HuH-7 (cell line): ENCODE data around the gene EYA4.
"Not testable (repeated sequence)": the region's sequence is repeated elsewhere in the genome, so short reads cannot be mapped to it uniquely, and the experiment has no call there.

Source experiments
- DNase-seq: peaks from one replicate; pipeline ENCODE4 v3.0.0; 2011; ENCODE audit warnings: low spot score

Gene EYA4

GRCh38 chr6:133352046-133352445 is 110.9 kb downstream of the EYA4 start:
- no peak for DNase-seq

- no peak for DNase-seq
These were observed 111.9 kb downstream of the EYA4 start for GRCh38 chr6:133353061-133353460.

- DNase-seq: no peak
These were observed 114.8 kb downstream of the EYA4 start for GRCh38 chr6:133355922-133356321.

- DNase-seq: no peak
These were observed 117.5 kb downstream of the EYA4 start for GRCh38 chr6:133358574-133359150.

- no peak for DNase-seq
These were observed 118.1 kb downstream of the EYA4 start for GRCh38 chr6:133359256-133359655.

- DNase-seq: no peak
These were observed 118.6 kb downstream of the EYA4 start for GRCh38 chr6:133359760-133360159.

- DNase-seq: no peak
These were observed 119.0 kb downstream of the EYA4 start for GRCh38 chr6:133360194-133360593.

GRCh38 chr6:133362813-133363212 is 121.7 kb downstream of the EYA4 start:
- DNase-seq: no peak

- no peak for DNase-seq
These were observed 127.5 kb downstream of the EYA4 start for GRCh38 chr6:133368664-133369063.

- DNase-seq: no peak
These were observed 128.7 kb downstream of the EYA4 start for GRCh38 chr6:133369773-133370272.

GRCh38 chr6:133376743-133377142 is 135.6 kb downstream of the EYA4 start:
- no peak for DNase-seq

- no peak for DNase-seq
These were observed 136.1 kb downstream of the EYA4 start for GRCh38 chr6:133377219-133377618.

- DNase-seq: no peak
These were observed 138.9 kb downstream of the EYA4 start for GRCh38 chr6:133380047-133380446.

GRCh38 chr6:133380723-133381122 is 139.6 kb downstream of the EYA4 start:
- no peak for DNase-seq

- DNase-seq: no peak
These were observed 147.6 kb downstream of the EYA4 start for GRCh38 chr6:133388731-133389130.

GRCh38 chr6:133390168-133390567 is 149.0 kb downstream of the EYA4 start:
- no peak for DNase-seq

- no peak for DNase-seq
These were observed 150.9 kb downstream of the EYA4 start for GRCh38 chr6:133392015-133392414.

- DNase-seq: no peak
These were observed 151.5 kb downstream of the EYA4 start for GRCh38 chr6:133392641-133393040.

- no peak for DNase-seq
These were observed 152.7 kb downstream of the EYA4 start for GRCh38 chr6:133393891-133394290.

GRCh38 chr6:133394630-133395029 is 153.5 kb downstream of the EYA4 start:
- no peak for DNase-seq

GRCh38 chr6:133396233-133396983 is 155.3 kb downstream of the EYA4 start:
- no peak for DNase-seq

GRCh38 chr6:133396984-133397348 is 155.8 kb downstream of the EYA4 start:
- no peak for DNase-seq

GRCh38 chr6:133397601-133398000 is 156.4 kb downstream of the EYA4 start:
- not testable (repeated sequence) for DNase-seq

- DNase-seq: no peak
These were observed 158.3 kb downstream of the EYA4 start for GRCh38 chr6:133399426-133399825.
